K562 (cell line): Measurements from ENCODE around the gene MINK1. TPM values are rescaled to one million over a fixed set of nuclear protein-coding genes. Genes with fewer than 3 reads are reported as not detected.
A peak's percentile ranks its signal among the peaks of the same experiment; 100 is the strongest.

Source experiments
- CBFA2T2 ChIP-seq: fragments of 450-650 bp; conservative IDR thresholded peaks from 2 replicates; pipeline ENCODE4 v1.6.1; 2017; ENCODE audit warnings: mild to moderate bottlenecking
- ELF4 ChIP-seq: fragments of 450-650 bp; formaldehyde crosslinking; IDR thresholded peaks from 2 replicates; pipeline ENCODE4 v1.4.0; 2022; ENCODE audit warnings: missing genetic modification characterization
- JUND ChIP-seq, 2 experiments: IDR thresholded peaks; 2 replicates in 1 of 2; 3 replicates in 1 of 2; pipeline ENCODE4 v1.6.1; 2011; ENCODE audit warnings: borderline replicate concordance in 2 of 2, low read depth in 2 of 2, low read length in 2 of 2, improper control_type of control experiment in 1 of 2, missing biosample characterization in 1 of 2, missing genetic modification characterization in 1 of 2, missing genetic modification reagents in 1 of 2
- OTX1 ChIP-seq: fragments of 450-650 bp; formaldehyde crosslinking; IDR thresholded peaks from 2 replicates; pipeline ENCODE4 v1.4.0; 2022; ENCODE audit warnings: mild to moderate bottlenecking
- POLR2AphosphoS5 ChIP-seq: IDR thresholded peaks from 2 replicates; pipeline ENCODE4 v1.6.1; 2011; ENCODE audit warnings: mild to moderate bottlenecking, low read depth, low read length, moderate library complexity; ENCODE audit not compliant: control insufficient read depth, insufficient read depth
- SAFB2 ChIP-seq: fragments of 200-400 bp; formaldehyde crosslinking; IDR thresholded peaks from 2 replicates; pipeline ENCODE4 v1.6.1; 2018; ENCODE audit warnings: borderline replicate concordance, low read length, low read depth, moderate library complexity; ENCODE audit not compliant: severe bottlenecking
- SMARCA4 ChIP-seq: fragments of 450-650 bp; IDR thresholded peaks from 2 replicates; pipeline ENCODE4 v1.6.1; 2016
- XRCC5 ChIP-seq: fragments of 200-400 bp; formaldehyde crosslinking; IDR thresholded peaks from 2 replicates; pipeline ENCODE4 v1.6.1; 2017; ENCODE audit warnings: low read depth, mild to moderate bottlenecking, low read length
- YY1 ChIP-seq, 3 experiments: IDR thresholded peaks; 2 replicates each; pipeline ENCODE4 v1.6.1; 2011; ENCODE audit warnings: low read length in 2 of 3, mild to moderate bottlenecking in 2 of 3, moderate library complexity in 2 of 3, borderline replicate concordance in 1 of 3, control low read depth in 1 of 3, low read depth in 1 of 3; ENCODE audit not compliant: insufficient read depth in 3 of 3, insufficient replicate concordance in 2 of 3, control insufficient read depth in 1 of 3, insufficient read length in 1 of 3; ENCODE audit errors: extremely low read depth in 1 of 3
- ZNF224 ChIP-seq: sonication (generic); formaldehyde crosslinking; IDR thresholded peaks from 2 replicates; pipeline ENCODE4 v1.8.0; 2022; ENCODE audit warnings: mild to moderate bottlenecking, missing genetic modification reagents
- polyA plus RNA-seq, 8 experiments: library from polyadenylated mRNA; depleted of rRNA in 4 of 8; stranded (reverse) in 5 of 8; unstranded in 3 of 8; fragments of >200 nt; fragmentation: Nextera tagmentation in 2 of 8; fragmentation: Illumina TruSeq in 1 of 8; extraction: Ambion mirVana in 2 of 8; extraction: Trizol in 1 of 8; gene quantifications; 2 replicates each; pipeline versions ENCODE4 v1.2.1 to v1.2.3, GENCODE V29; 2011 to 2014; ENCODE audit warnings: inconsistent platforms in 1 of 8, missing spikeins in 1 of 8
- total RNA-seq, 7 experiments: library from RNA; depleted of rRNA in 6 of 7; stranded (reverse); fragments of >200 nt in 6 of 7; fragmentation: Illumina TruSeq in 2 of 7; extraction: Trizol in 2 of 7; gene quantifications; 2 replicates each; pipeline versions ENCODE4 v1.2.1 to v1.2.3, GENCODE V29; 2011 to 2021; ENCODE audit warnings: low replicate concordance in 1 of 7
- TF ChIP-seq, protein P1 (sequence below): fragments of 450-650 bp; IDR thresholded peaks from 2 replicates; pipeline ENCODE4 v1.6.1; 2017; ENCODE audit warnings: antibody characterized with exemption, mild to moderate bottlenecking
- TF ChIP-seq, protein P2 (sequence below), 2 experiments: fragments of 450-650 bp; IDR thresholded peaks; 2 replicates each; pipeline ENCODE4 v1.6.1; 2018; ENCODE audit warnings: mild to moderate bottlenecking in 2 of 2, low read depth in 1 of 2; ENCODE audit not compliant: partially characterized antibody in 2 of 2
- TF ChIP-seq, protein P3 (sequence below), 2 experiments: fragments of 450-650 bp; conservative IDR thresholded peaks; 2 replicates each; pipeline ENCODE4 v1.6.1; 2017; ENCODE audit warnings: mild to moderate bottlenecking in 2 of 2, moderate library complexity in 2 of 2
- TF ChIP-seq, protein P4 (sequence below): fragments of 250-450 bp; sonication (Bioruptor Pico); IDR thresholded peaks from 2 replicates; pipeline ENCODE4 v1.8.0; 2021; ENCODE audit warnings: moderate library complexity, mild to moderate bottlenecking, inconsistent platforms

Gene MINK1
- total and polyA plus RNA-seq, 9 of the 15 experiments (the other 6 are each of a cell fraction or from before 2014, with no cell fraction given) = 0.11 to 54.2 (median 14.9) TPM

DNA sequence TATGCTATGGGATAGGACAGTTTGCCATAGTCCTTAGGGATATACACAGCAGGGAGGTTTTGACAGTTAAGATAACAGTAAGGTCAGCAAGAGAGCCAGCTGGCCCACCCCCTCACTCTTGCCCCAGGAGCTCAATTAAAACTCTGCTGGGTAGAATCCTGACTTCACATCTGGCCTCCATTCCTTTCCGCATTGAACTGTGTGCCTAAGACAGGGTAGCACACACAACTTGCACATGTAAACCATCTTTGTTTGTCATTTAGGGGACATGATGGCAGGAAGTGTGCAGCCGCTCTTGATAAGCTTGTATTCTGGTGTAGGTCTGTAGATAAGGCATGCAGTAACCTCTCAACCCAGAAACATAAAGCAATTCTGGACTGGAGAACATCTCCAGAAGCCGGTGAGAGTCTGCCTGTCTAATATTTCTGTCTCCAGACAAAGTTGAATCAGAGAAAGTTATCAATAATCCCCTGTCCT lies 5.2 kb downstream of the MINK1 start (continued):
- TF ChIP-seq, protein P1, sequence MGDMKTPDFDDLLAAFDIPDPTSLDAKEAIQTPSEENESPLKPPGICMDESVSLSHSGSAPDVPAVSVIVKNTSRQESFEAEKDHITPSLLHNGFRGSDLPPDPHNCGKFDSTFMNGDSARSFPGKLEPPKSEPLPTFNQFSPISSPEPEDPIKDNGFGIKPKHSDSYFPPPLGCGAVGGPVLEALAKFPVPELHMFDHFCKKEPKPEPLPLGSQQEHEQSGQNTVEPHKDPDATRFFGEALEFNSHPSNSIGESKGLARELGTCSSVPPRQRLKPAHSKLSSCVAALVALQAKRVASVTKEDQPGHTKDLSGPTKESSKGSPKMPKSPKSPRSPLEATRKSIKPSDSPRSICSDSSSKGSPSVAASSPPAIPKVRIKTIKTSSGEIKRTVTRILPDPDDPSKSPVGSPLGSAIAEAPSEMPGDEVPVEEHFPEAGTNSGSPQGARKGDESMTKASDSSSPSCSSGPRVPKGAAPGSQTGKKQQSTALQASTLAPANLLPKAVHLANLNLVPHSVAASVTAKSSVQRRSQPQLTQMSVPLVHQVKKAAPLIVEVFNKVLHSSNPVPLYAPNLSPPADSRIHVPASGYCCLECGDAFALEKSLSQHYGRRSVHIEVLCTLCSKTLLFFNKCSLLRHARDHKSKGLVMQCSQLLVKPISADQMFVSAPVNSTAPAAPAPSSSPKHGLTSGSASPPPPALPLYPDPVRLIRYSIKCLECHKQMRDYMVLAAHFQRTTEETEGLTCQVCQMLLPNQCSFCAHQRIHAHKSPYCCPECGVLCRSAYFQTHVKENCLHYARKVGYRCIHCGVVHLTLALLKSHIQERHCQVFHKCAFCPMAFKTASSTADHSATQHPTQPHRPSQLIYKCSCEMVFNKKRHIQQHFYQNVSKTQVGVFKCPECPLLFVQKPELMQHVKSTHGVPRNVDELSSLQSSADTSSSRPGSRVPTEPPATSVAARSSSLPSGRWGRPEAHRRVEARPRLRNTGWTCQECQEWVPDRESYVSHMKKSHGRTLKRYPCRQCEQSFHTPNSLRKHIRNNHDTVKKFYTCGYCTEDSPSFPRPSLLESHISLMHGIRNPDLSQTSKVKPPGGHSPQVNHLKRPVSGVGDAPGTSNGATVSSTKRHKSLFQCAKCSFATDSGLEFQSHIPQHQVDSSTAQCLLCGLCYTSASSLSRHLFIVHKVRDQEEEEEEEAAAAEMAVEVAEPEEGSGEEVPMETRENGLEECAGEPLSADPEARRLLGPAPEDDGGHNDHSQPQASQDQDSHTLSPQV = peak; percentile 60
- TF ChIP-seq ELF4 (CRISPR knock-in tag) (no peak), CBFA2T2 (peak; percentile 74), JUND (IDR thresholded peaks at IDR 0.05; ENCODE audit: borderline replicate concordance, low read depth, low read length) (no peak), JUND (tag; IDR thresholded peaks at IDR 0.05; ENCODE audit: borderline replicate concordance, low read depth, low read length) (peak; percentile 7; the same call in 1 of the 3 replicates), XRCC5 (no peak), YY1 (IDR thresholded peaks at IDR 0.05; ENCODE audit: borderline replicate concordance in 1 of 3, control insufficient read depth in 1 of 3, extremely low read depth in 1 of 3, insufficient read depth in 3 of 3, insufficient read length in 1 of 3, insufficient replicate concordance in 2 of 3, low read depth in 1 of 3, low read length in 2 of 3) (peak in 1 of 3 experiments; percentile 43), SAFB2 (no peak), POLR2AphosphoS5 (peak; percentile 52; the same call in 1 of the 2 replicates), OTX1 (CRISPR knock-in tag) (no peak), ZNF224 (CRISPR knock-in tag) (no peak), SMARCA4 (peak; percentile 74)
- TF ChIP-seq, protein P2, sequence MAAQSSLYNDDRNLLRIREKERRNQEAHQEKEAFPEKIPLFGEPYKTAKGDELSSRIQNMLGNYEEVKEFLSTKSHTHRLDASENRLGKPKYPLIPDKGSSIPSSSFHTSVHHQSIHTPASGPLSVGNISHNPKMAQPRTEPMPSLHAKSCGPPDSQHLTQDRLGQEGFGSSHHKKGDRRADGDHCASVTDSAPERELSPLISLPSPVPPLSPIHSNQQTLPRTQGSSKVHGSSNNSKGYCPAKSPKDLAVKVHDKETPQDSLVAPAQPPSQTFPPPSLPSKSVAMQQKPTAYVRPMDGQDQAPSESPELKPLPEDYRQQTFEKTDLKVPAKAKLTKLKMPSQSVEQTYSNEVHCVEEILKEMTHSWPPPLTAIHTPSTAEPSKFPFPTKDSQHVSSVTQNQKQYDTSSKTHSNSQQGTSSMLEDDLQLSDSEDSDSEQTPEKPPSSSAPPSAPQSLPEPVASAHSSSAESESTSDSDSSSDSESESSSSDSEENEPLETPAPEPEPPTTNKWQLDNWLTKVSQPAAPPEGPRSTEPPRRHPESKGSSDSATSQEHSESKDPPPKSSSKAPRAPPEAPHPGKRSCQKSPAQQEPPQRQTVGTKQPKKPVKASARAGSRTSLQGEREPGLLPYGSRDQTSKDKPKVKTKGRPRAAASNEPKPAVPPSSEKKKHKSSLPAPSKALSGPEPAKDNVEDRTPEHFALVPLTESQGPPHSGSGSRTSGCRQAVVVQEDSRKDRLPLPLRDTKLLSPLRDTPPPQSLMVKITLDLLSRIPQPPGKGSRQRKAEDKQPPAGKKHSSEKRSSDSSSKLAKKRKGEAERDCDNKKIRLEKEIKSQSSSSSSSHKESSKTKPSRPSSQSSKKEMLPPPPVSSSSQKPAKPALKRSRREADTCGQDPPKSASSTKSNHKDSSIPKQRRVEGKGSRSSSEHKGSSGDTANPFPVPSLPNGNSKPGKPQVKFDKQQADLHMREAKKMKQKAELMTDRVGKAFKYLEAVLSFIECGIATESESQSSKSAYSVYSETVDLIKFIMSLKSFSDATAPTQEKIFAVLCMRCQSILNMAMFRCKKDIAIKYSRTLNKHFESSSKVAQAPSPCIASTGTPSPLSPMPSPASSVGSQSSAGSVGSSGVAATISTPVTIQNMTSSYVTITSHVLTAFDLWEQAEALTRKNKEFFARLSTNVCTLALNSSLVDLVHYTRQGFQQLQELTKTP (IDR thresholded peaks at IDR 0.05; ENCODE audit: low read depth in 1 of 2, partially characterized antibody in 2 of 2) = no peak
- TF ChIP-seq, protein P3, sequence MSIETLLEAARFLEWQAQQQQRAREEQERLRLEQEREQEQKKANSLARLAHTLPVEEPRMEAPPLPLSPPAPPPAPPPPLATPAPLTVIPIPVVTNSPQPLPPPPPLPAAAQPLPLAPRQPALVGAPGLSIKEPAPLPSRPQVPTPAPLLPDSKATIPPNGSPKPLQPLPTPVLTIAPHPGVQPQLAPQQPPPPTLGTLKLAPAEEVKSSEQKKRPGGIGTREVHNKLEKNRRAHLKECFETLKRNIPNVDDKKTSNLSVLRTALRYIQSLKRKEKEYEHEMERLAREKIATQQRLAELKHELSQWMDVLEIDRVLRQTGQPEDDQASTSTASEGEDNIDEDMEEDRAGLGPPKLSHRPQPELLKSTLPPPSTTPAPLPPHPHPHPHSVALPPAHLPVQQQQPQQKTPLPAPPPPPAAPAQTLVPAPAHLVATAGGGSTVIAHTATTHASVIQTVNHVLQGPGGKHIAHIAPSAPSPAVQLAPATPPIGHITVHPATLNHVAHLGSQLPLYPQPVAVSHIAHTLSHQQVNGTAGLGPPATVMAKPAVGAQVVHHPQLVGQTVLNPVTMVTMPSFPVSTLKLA (conservative IDR thresholded peaks at IDR 0.05) = peak; percentile 42 to 68; a peak in 2 of 4 replicates
- TF ChIP-seq, protein P4, sequence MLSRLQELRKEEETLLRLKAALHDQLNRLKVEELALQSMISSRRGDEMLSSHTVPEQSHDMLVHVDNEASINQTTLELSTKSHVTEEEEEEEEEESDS (CRISPR knock-in tag) = no peak
